HG02571 (cell line): ENCODE measurements around the gene PLEKHB2.
"Not testable (repeated sequence)": the region's sequence is repeated elsewhere in the genome, so short reads cannot be mapped to it uniquely, and the experiment has no call there.

Experiments used
- ATAC-seq: cut with Tn5 transposase; IDR thresholded peaks from one replicate; pipeline ENCODE4 v1.9.1; 2021; ENCODE audit warnings: mild to moderate bottlenecking, moderate library complexity; ENCODE audit not compliant: unreplicated experiment

Gene PLEKHB2

DNA sequence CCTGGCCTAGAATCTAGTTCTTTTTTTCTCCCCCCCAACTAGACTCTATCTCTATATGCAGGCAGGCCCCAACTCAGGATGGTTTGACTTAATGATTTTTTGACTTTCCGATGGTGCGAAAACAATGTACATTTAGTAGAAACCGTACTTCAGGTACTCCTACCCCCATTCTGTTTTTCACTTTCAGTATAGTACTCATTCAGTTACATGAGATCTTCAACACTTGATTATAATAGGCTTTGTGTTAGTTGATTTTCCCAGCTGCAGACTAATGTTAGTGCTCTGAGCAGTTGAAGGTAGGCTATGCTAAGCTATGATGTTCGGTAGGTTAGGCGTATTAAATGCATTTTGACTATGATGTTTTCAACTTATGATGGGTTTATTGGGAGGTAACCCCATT lies 37.7 kb downstream of the PLEKHB2 start:
- no peak for ATAC-seq

DNA sequence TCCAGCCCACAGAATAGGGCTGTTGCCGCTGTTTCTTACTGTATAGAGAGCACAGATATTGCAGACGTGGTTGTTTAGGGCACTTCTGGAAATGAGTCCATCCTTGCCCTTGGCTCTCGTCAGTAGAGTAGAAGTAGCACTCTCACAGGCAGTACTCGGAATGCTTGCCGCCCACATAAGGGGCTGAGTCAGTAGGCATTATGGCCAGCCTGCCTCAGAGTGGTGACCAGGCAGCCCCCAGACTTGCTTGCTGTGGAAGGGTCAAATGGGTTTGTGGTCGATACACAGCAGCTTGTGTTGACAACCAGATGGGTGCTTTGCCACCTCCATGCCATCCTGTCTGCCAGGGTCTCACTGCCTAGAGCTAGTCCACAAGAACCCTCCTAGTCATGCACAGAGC lies 38.7 kb downstream of the PLEKHB2 start:
- ATAC-seq: no peak

DNA sequence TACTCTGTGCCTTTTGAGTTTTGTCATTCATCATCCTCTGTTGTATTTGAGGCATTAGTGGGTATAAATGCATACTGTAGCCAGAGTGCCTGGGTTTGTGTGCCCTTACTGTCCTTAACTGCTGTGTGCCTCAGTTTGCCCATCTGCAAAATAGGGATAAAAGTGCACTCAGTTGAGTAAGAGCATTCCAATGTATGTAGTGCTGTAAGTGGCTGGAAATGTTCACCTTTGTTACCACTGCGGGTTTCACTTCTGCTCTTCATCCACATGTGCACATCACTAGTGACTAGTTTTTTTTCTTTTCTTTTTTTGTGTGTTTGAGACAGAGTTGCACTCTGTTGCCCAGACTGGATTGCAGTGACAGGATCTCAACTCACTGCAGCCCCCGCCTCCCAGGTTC lies 39.9 kb downstream of the PLEKHB2 start:
- ATAC-seq: peak; percentile 58

DNA sequence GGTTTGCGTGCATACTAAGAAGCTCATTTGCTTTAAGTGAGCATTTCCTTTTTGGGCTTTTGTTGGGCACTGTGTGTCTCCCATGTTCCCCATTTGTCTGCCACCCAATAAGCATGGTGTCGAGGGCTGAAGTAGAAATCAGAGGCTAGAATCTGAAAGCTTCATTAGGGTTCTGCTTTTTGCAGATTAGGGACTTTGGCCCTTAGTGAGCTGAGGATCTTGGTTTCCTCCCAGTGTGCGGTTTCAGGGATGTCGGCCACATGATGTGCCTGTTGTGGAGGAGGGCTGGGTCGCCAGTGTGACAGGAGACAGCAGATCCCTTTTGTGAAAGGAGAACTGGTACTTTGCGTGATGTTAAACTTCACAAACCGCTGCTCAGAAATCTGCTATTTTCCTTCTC lies 41.1 kb downstream of the PLEKHB2 start:
- ATAC-seq: no peak

DNA sequence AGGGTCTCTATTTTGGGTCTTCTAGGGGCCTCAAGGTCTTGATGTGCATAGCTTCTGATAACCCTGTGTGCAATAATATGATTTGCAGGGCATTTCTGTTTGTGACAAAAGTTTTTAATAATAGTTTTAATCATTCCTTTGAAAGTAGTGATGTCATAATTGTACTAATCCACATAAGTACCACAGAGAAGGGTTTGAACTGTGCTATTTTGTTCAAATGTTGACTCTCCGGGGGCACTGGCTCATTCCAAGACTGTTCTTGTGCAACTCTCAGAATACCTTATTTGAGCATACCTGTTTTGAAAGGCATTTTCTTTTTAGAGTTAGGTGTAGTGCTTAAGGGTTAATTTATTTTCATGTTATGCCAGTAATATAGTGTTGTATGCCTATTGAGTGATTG lies 41.6 kb downstream of the PLEKHB2 start:
- no peak for ATAC-seq

DNA sequence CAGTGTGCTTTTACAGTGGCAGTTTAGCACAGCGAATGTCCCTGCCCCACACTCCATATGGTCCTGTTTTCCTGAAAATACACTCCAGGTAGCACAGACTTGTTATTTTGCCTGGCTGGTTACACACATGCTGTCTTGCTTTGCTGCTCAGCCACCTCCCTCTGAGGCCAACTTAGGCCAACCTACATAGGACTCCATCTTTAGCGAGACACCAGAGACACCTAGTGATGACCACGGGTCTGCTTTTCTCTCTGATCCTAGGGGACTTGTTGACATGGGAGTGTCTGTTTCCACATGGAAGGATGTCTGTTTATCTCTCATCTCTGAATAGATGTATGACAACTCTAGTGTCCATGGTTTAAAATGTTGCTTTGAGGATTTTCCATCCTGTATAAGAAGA lies 43.3 kb downstream of the PLEKHB2 start:
- ATAC-seq: no peak

DNA sequence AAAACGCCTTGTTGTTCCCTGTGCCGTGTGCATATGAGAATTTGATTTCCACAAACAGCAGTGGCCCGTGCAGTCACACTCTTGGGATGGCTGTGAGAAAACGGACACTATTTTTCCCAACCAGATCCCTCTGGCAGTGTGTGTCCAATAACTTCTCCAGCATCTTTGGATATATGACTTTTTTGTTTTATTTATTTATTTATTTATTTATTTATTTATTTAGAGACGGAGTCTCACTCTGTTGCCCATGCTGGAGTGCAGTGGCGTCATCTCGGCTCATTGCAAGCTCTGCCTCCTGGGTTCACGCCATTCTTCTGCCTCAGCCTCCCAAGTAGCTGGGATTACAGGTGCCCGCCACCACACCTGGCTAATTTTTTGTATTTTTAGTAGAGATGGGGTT lies 45.0 kb downstream of the PLEKHB2 start:
- ATAC-seq: not testable (repeated sequence)

DNA sequence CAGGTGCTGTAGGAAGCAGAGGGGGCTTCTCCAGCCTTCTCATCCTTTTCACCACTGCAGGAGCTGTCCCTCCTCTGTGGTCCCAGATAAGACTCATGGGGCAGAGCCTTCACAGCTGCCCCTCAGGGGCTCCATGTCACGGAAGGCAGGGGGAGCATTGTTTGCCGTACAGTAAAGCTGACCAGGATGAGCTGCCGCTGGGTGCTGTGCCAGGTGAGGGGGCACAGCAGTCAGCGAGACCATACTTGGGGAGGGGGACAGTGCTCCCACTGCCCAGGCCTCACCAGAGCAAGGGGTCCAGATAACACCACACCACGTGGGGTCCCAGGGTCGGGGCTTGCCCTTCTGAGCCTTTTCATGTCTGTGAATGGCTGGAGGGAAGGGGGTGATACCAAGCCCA lies 46.3 kb downstream of the PLEKHB2 start:
- no peak for ATAC-seq

DNA sequence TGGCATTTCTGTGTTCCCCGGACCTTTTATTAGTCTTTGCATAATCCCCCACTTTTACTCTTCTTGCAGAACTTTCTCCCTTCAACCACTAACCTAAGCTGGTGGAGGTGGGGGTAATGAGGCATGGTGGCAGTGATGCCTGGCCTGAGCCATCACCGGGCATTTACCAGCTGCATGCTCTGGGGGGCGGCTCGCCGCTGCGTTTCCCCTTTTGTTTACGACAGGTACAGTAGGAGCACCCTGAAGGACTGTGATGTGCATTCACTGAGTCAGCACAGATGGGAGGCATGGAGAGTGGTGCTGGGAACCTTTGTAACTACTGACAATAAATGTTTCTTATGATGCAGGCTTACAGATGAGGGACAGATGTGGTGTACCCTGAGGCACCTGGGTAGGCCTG lies 46.9 kb downstream of the PLEKHB2 start:
- ATAC-seq: no peak

DNA sequence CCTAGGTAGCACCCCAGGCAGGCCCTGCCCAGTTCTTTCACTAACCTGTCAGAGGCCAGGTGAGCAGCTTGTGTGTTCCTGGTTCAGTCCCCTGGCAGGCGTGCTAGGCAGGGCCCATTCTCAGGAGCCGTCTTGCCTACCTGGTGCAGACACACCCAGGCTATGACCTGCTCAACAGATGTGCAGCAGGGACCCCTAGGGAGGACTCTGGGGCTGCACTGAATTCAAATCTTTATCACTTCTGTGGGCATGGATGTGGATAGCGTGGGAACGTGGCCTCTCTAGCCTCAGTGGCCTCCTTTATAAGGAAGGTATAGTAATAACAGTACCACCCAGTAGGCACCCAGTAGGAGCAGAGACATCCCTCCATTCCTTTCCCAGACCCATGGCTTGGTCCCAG lies 48.4 kb downstream of the PLEKHB2 start:
- ATAC-seq: no peak

DNA sequence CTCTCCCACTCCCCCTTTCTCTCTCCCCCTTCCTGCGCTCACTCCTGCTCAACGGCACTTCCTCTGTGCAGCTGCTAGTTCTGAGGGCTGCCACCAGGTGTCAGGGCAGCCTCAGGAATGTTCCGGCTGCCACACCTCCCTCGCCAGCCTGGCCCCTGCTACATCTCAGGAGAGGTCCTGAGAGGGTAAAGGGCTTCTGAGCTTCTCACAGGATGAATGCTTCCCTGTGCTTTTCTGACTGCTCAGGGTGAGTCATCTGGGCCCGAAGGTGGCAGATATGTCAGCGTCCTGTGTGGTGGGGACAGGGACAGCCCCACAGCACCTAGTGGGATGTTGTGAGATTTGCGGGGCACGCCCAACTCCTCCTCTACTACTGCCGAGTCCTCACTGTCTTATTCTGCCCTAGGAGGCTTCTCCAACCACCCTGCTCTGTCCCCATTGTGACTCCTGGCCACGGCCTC lies 49.0 kb downstream of the PLEKHB2 start:
- ATAC-seq: peak; percentile 85

DNA sequence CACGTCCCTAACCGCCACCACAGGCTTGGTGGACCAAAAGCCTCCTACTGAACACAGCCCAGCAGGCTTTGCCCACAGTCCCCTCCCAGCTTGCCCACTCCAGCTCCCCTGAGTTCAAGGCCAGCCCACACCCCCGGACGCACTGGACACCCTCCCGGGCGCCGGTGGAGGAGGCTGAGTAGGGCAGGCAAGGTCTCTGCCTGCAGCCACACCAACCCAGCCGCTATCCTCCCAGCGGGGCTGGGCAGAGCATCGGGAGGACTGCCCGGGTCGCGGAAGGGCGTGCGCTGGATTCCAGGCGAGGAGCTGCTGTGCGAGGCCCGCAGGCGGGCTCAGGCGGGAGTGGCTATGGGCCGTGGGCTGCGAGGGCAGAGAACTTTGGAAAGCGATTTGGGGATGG lies 49.5 kb downstream of the PLEKHB2 start:
- no peak for ATAC-seq

DNA sequence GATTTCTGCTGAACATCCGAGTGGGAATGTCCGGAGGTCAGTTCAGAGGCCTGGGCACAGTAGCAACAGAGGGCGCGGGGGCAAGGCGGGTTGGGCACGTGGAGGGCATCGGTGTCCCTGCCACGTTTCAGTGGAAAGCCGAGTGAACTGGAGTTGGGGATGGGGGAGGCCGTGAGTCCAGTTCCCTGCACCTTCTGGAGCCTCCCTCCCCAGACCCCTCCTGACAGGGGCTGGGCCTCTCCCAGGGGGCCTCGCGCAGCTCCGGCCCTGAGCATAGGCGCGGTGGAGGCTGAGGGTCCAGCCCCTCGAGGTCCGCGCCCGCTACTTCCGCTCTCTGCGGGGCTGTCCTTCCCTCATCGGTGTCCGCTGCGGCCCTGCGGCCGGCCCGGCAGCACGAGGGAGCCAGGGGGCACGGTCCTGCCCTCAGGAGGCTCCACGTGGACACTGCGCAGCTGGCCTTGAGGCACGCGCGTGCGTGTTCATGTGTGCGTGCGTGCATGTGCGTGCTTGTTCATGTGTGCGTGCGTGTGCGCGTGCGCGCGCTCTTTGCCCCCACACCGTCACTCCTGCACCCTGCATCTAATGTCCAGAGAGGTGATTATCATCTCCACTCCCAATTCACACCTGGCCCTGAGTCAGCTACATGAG lies 50.2 kb downstream of the PLEKHB2 start:
- no peak for ATAC-seq

DNA sequence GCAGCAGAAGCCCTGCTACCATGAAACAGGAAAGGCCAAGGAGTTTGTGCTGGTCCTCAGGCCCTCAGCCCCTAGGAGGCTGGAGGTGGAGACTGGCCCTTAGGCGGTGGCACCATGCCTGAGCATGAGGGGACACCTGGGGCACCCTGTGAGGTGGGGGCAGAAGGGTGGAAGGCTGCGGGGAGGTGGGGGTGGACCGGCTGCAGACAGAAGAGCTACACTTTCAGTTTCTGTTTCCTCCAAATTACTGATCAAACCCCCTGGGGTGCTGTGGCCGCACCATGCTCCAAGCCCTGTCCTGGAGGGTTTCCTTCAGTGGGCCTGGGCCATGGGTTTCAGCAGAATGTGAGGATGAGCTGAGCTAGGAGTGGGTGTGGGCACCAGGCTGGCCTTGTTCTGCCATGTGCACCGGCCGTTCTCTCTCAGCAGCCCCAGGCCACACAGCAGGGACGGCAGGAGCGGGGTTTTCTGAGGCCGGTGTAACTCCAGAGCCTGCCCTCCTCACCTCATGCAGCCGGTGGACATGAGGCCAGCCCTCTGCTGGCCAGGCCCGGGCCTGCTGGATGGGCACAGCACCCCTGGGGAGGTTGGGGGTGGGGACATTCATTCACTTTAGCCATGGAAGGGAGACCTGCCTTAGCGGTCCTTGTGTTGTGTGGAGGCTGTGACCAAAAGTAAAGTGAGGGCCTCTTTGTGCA lies 51.5 kb downstream of the PLEKHB2 start:
- ATAC-seq: no peak

DNA sequence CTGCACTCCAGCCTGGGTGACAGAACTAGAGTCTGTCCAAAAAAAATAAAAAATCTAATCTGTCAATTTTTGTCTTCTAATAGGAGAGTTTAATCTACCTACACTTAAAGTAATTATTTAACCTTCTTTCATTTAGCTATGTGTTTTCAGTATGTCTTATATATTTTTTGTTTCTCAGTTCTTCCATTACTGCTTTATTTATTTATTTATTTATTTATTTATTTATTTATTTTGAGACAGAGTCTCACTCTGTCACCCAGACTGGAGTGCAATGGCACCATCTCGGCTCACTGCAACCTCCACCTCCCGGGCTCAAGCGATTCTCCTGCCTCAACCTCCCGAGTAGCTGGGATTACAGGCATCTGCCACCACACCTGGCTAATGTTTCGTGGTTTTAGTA lies 60.4 kb downstream of the PLEKHB2 start:
- not testable (repeated sequence) for ATAC-seq

DNA sequence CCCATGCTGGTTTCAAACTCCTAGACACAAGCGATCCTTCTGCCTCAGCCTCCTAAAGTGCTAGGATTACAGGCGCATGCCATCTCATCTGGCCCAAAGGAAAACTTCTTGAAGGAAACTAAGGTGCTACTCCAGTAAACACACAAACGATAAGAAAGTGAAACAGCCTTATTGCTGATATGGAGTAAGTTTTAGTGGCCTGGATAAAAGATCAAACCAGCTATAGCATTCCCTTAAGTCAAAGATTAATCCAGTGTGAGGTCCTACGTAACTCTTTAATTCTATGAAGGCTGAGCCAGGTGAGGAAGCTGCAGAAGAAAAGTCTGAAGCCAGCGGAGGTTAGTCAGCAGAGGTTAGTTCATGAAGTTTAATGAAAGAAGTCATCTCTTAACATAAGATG lies 63.4 kb downstream of the PLEKHB2 start:
- ATAC-seq: no peak

DNA sequence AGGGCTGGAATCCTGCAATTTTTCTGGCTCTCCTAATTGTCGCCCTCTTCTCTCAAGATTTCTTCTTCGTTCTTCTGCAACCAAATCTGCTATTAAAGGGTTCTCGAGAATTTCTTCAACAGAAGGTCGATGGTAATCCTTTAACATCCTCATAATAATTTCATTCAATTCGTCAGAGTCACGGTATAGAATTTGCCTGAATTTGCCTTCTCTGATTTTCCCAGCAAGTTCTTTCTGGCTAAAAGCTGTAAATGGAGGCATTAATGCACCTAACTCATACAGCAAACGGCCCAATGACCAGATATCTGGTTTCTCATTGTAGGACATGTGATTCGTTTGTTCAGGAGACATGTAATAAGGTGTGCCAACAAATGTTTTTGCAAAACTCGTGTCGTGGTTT lies 72.9 kb downstream of the PLEKHB2 start:
- ATAC-seq: not testable (repeated sequence)

DNA sequence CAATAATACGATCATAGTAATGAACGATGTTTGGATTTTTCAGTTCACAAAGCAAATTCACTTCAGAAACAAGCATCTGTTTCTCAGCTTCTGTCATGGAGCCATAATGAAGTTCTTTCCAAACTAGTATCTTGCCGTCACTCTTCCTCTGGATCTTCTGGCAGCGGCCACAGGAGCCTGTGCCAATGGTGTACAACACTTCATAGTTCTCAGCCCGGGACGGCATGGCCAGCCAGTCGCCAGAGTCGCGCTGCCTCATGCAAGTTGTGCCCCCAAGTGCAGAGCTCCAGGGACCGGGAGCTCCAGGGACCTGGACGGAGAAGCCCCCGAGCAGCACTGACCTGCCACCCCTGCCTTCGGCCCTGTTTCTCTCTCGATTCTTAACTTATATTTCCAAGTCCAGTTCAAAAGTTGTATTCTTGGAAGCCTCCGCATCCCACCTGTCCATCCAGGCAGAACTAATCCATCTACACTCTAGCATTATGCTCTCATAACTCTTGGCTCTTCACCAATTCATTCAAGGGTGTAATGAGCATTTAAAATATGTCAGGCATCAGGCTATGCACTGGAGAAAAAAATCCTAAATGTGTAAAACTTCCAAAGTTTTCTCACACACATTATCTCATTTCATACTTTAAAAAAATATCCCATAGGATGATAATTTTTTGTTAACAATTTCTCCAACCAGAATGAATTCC lies 73.7 kb downstream of the PLEKHB2 start:
- ATAC-seq: not testable (repeated sequence)

DNA sequence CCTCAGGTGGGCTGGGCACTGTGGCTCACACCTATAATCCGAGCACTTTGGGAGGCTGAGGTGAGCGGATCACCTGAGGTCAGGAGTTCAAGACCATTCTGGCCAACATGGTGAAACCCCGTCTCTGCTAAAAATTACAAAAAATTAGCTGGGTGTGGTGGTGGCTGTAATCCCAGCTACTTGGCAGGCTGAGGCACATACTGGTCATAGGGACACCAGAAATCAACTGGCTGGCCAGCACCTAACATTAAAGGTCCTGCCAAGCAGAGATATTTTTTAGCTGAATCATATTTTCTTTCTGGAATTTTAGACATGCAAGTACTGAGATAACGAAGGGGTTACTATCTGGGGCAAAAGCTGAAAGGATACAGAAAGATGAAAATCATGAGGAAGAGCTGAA lies 76.3 kb downstream of the PLEKHB2 start:
- not testable (repeated sequence) for ATAC-seq

DNA sequence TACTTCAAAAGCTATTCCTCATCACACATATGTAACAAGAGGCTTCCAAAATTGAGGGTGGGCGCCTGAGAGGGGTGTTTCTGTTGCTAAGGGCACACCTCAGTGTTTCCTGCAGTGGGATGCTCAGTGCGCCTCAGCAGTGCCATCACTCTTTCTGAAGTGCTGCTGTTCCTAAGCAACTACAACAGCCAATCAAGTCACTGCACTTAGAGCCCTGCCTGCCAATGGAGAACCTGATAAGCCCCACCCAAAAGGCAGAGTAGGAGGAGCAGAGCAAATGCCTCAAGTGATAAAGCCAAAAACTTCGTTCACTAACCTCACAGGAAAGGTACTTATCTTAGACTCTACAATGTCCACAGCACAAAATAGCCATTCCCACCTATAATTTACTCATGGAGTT lies 88.3 kb downstream of the PLEKHB2 start:
- ATAC-seq: not testable (repeated sequence)

DNA sequence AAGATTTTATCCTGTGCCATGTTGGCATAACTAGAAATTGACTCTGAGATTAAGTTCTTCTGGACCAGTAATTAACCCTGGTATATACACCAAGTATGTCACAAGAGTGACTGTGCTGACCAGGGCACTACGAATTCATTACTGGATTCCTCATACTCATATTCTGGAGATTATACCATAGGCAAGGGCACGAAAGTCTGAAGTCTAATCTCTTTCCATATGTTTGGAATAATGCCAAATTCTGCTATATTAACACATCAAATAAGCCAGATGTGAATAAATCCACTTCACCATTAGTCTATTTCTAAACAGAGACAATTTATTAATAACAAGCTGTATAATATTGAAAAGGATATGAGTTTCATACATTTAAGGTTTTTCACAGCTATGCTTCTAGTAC lies 91.0 kb downstream of the PLEKHB2 start:
- ATAC-seq: not testable (repeated sequence)
